Fibroblast of pulmonary artery (primary cell): ENCODE results near the gene DCPS.
A peak's percentile ranks its signal among the peaks of the same experiment; 100 is the strongest.

Experiments
- DNase-seq: peaks from one replicate; pipeline ENCODE4 v3.0.0-alpha.2; 2010; ENCODE audit warnings: low read depth
- H3K4me3 ChIP-seq: replicated peaks from 2 replicates; pipeline ENCODE4 v1.5.1; 2011; ENCODE audit warnings: low read depth, mild to moderate bottlenecking, control low read depth, low read length, moderate library complexity
- CTCF ChIP-seq: IDR thresholded peaks from 2 replicates; pipeline ENCODE4 v1.5.1; 2011; ENCODE audit warnings: mild to moderate bottlenecking, control low read depth, low read length, inconsistent platforms; ENCODE audit errors: missing control alignments

Gene DCPS

DNA sequence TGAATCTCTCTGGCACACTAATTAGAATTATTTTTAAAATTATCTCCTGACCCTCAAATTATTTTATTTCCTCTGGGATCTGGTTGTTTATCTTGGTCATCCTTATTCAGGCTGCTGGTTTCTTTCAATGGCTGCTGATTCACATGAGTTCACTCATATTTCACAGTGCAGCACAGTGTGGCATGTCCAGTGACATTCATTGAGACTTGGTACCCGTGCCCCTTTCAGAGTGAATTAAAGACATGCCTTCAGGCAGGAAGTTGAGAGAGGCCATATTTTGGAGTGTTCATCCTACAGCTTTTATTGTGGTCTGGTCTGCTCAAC, 13.5 kb downstream of the DCPS start:
- no peak overlapping the region for H3K4me3 ChIP-seq
- DNase-seq: no peak
- no peak for TF ChIP-seq CTCF

DNA sequence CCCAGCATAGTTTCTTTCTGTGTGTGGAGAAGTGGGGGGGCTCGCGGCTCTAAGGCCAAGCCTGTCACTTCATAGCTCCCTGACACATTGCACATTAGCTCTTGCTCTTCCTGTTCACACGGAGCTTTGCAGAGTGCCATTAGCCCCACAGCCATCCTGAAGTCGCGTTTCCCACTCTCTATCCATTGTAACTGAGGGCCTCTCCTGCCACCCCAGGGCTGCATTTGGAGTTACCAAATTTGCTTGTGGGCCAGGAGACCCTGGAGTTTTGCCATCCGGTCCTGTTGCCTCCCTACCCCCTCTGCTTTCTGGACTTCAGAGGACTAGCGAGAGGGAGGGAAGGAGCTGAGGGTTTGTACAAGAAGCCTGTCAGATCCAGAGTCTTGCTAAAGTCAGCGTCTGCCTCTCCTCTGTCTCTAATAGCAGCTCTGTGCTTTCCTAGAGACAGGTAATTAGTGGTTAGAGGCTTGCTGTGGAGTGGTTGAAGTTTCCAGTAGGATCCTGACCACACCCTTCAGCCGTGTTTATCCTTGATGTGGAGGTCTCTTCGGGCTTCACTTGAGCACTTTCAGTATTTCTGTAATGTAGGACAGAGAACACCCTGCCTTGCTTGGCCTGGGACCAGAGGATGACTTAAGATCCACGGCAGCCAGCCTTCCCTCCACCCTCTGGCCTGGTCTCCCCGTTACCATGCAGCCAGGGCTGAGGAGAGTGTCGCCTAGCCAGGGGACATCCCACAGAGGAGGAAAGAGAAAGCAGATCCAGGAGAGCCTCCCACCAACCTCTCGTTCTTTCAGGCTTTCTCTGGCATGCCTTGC, 14.1 kb downstream of the DCPS start:
- peak overlapping the region; percentile 4 for H3K4me3 ChIP-seq
- no peak for TF ChIP-seq CTCF
- peak; percentile 71 for DNase-seq

DNA sequence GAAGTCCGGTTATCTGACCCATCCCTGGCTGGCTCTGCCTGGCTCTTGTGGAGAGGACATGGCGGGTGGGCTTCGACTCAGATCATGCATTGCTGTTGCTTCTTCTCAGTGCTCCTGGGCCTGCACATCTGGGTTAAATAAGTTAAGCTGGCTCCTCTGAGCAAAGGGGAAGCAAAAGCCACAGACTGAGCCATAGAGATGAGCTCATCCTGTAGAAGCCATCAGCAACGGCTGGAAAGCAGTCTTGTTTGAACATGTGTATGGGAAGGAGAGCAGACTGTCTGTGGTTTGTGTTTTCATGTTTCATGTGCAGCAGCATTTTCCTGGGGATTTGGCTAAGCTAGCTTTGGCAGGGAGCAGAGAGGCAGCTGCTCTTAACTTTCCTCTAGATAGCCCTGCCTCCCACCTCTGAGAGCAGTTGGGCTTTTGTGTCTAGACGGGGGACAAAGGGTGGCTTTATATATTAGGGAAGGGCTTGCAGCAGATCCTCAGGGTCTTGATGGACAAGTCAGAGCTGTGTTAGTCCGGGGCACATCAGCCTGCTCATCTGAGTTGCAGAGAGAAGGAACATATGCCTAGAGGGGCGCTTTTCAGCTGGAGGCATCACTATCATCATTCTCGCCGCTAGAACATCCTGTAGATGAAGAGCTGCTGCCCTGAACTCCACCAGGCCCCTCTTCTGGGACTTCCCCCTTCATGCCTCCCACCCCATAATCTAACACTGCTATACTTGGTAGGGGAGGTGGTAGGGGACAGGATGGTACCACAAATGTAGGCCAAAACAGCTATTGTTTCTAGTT, 14.9 kb downstream of the DCPS start:
- DNase-seq: peak; percentile 71

DNA sequence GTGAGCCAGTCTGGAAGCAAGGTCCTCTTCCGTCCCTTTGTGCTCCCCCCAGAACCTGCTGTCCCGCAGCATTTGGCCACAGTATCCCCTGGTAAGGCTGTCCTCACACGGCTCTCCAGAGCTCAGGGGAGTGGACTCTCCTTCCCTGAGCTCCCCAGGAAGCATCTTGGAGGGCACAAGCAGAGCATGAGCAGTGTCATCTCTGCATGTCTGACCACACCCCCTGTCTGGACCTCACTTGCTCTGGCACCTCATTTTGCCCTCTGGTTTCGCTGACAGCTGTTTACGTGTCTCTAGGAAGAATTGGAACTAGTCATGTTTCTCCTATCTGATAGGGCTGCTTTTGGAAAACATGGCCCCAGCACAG, 15.5 kb downstream of the DCPS start:
- no peak for TF ChIP-seq CTCF
- no peak overlapping the region for H3K4me3 ChIP-seq
- DNase-seq: no peak

More for the DNA sequence above, 14.9 kb downstream of the DCPS start:
- no peak overlapping the region for H3K4me3 ChIP-seq
- TF ChIP-seq CTCF: no peak

GRCh38 chr11:126322996-126323395, 19.1 kb downstream of the DCPS start:
- no peak for TF ChIP-seq CTCF

DNA sequence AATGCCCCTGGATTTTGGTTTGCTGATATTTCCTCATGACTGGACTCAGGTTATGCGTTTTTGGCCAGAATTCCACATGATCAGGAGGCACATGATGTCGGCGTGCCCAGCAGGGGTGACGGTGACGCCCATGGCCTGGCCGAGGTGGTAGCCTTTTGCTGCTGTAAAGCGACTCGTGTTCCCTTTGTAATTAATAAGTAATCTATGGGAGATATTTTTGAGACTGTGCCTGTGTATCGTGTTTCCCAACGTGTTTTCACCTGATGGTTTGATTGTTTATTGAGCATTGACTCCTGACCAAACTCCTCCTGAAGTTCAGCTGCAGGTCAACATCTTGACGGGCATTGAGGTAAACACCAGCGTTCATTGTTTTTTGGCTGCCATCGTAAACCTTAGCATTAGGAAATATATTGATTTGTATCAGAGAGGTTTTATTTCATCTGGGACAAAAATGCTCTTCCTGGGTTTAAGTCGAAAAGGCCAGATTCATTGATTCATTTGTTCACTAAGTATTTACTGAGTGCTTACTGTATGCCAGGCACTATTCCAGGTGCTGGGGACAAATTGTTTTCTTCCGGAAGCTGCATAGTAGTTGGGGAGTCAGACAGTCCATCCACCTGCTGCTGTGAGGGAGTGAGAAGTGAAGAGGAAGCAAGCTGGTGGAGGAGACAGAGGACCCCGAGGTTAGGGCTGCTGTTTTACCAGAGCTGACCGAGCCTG, 23.6 kb downstream of the DCPS start:
- no peak overlapping the region for H3K4me3 ChIP-seq
- TF ChIP-seq CTCF: no peak
- no peak for DNase-seq

More at GRCh38 chr11:126322996-126323395, 19.1 kb downstream of the DCPS start:
- no peak for DNase-seq
- no peak overlapping the region for H3K4me3 ChIP-seq
